H1 (cell line): Measurements from ENCODE around the gene HOMER1. TPM values are rescaled to one million over a fixed set of nuclear protein-coding genes. Genes with fewer than 3 reads are reported as not detected.

Experiments used
- GABPA ChIP-seq: IDR thresholded peaks from 2 replicates; pipeline ENCODE4 v1.6.1; 2011; ENCODE audit warnings: mild to moderate bottlenecking, low read length, moderate library complexity, borderline replicate concordance; ENCODE audit not compliant: insufficient read depth
- JUN ChIP-seq: IDR thresholded peaks from 2 replicates; pipeline ENCODE4 v1.6.1; 2011; ENCODE audit warnings: low read depth, mild to moderate bottlenecking, improper control_type of control experiment, low read length
- KDM5A ChIP-seq: fragments of 200-600 bp; IDR thresholded peaks from 2 replicates; pipeline ENCODE4 v1.7.1; 2012; ENCODE audit warnings: mild to moderate bottlenecking, low read length, inconsistent platforms, mixed read lengths
- MAFK ChIP-seq: IDR thresholded peaks from 2 replicates; pipeline ENCODE4 v1.6.1; 2012; ENCODE audit warnings: low read depth, mild to moderate bottlenecking, improper control_type of control experiment, low read length
- PHF8 ChIP-seq: fragments of 200-600 bp; sonication (generic); conservative IDR thresholded peaks from 2 replicates; pipeline ENCODE4 v1.7.1; 2012; ENCODE audit warnings: low read depth, mild to moderate bottlenecking, inconsistent platforms, low read length, moderate library complexity
- SP4 ChIP-seq: IDR thresholded peaks from 2 replicates; pipeline ENCODE4 v1.6.1; 2012; ENCODE audit warnings: low read length, inconsistent platforms
- TCF12 ChIP-seq: IDR thresholded peaks from 2 replicates; pipeline ENCODE4 v1.6.1; 2011; ENCODE audit warnings: low read depth, mild to moderate bottlenecking, low read length
- polyA plus RNA-seq, 7 experiments: library from polyadenylated mRNA; depleted of rRNA in 3 of 7; stranded (reverse) in 5 of 7; unstranded in 2 of 7; fragments of >200 nt in 5 of 7; fragments of 200-250 nt in 2 of 7; gene quantifications; 1 replicate in 5 of 7; 2 replicates in 1 of 7; 4 replicates in 1 of 7; pipeline versions ENCODE4 v1.2.1 to v1.2.3, GENCODE V29; 2011 to 2013; ENCODE audit warnings: missing spikeins in 2 of 7, mixed read lengths in 2 of 7
- total RNA-seq: library from RNA; stranded (reverse); fragmentation: NEBNext Ultra II Directional; extraction: Animal tissue kit (Norgen Biotek cat#: 25700); gene quantifications from 2 replicates; pipeline ENCODE4 v1.2.1, GENCODE V29; 2021

Gene HOMER1
- total and polyA plus RNA-seq, 2 of the 8 experiments (the other 6 are each of a cell fraction or from before 2014, with no cell fraction given): 6.4 to 57.9 TPM

- TF ChIP-seq KDM5A (no peak), JUN (no peak), MAFK (no peak), GABPA (no peak), PHF8 (no peak), SP4 (no peak), TCF12 (no peak)
Measured at GRCh38 chr5:79505138-79505537, 8.8 kb downstream of the HOMER1 start (continued).
